RWPE1 (cell line): ENCODE results near the gene ELAC2.

Experiments used
- CTCF ChIA-PET: fragments of 350-600 bp; sonication (Branson Sonifier 250); formaldehyde crosslinking; extraction: SDS; loops from one replicate; lab custom pipeline; 2021; lab: Yijun Ruan, JAX
- POLR2A ChIA-PET: fragments of 400-600 bp; formaldehyde crosslinking; extraction: SDS; loops from one replicate; lab custom pipeline; 2020; ENCODE audit warnings: antibody characterized with exemption; ENCODE audit not compliant: low non-redundant PET; lab: Yijun Ruan, JAX
- DNase-seq: peaks from one replicate; pipeline ENCODE4 v3.0.0; 2012; ENCODE audit warnings: low spot score
- H3K27ac ChIP-seq: fragments of 450-650 bp; 2 replicates; pipeline ENCODE4 v1.5.1; 2017
- TF ChIP-seq, protein P1 (sequence below): fragments of 450-650 bp; conservative IDR thresholded peaks from 2 replicates; pipeline ENCODE4 v1.5.1; 2017; ENCODE audit warnings: low read depth, mild to moderate bottlenecking

Gene ELAC2

GRCh38 chr17:12990041-12990808 lies 27.6 kb downstream of the ELAC2 start:
- no peak for DNase-seq
- no peak overlapping the region for H3K27ac ChIP-seq
- POLR2A ChIA-PET: no interaction called here
- CTCF ChIA-PET: no interaction called here
- TF ChIP-seq, protein P1, sequence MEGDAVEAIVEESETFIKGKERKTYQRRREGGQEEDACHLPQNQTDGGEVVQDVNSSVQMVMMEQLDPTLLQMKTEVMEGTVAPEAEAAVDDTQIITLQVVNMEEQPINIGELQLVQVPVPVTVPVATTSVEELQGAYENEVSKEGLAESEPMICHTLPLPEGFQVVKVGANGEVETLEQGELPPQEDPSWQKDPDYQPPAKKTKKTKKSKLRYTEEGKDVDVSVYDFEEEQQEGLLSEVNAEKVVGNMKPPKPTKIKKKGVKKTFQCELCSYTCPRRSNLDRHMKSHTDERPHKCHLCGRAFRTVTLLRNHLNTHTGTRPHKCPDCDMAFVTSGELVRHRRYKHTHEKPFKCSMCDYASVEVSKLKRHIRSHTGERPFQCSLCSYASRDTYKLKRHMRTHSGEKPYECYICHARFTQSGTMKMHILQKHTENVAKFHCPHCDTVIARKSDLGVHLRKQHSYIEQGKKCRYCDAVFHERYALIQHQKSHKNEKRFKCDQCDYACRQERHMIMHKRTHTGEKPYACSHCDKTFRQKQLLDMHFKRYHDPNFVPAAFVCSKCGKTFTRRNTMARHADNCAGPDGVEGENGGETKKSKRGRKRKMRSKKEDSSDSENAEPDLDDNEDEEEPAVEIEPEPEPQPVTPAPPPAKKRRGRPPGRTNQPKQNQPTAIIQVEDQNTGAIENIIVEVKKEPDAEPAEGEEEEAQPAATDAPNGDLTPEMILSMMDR: no peak

GRCh38 chr17:12987120-12987519 lies 30.7 kb downstream of the ELAC2 start:
- DNase-seq: no peak
- H3K27ac ChIP-seq: no peak overlapping the region
- POLR2A ChIA-PET: interaction anchor here (0.5 kb wide), 1 partner anchor 31 kb away, joined by 3 read pairs; the partner anchor contains the start of gene ELAC2
- TF ChIP-seq, protein P1: no peak
- CTCF ChIA-PET: interaction anchor here (1.0 kb wide), 1 partner anchor 16 kb away, joined by 3 read pairs; no protein-coding TSS in a partner anchor

DNA sequence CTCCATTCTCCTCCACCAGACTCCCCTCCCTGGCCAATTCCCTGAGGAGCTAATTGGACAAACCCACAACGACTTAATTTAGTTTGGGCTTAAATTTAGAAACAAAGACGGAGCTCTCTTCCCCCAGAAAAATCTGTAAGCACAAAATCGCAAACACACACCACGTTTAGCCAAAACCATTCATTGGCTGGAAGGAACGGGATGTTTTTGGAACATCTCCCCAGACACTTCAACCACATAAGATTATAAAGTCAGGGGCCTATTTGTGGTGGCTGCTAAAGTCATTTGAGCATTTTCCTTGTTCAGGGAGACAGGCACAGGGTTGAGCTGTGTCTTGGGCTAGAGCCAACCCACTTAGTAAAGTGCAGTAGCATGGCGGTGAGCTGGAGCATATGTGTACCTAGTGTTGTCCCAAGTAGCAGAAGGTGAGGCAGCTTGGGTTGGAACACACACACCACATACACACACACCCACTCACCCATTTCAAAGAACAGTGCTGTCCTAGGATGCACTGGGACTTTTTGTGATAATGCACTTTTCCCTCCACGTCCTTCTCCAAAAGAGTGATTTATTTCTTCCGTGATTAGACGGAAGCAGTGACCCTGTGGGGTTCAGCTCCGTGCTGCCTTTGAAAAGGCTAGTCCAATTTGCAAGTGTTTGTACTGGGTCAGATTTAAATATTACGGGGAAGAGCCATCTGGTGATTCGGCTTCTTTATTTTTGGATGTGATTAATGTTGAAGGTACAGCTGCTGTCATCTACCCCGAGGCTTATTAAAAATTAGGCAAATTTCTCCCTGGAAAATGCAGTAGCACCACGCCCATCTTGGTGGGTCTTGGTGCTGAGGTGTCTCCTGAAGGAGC lies 32.2 kb downstream of the ELAC2 start:
- DNase-seq: no peak
- CTCF ChIA-PET: no interaction called here
- no peak overlapping the region for H3K27ac ChIP-seq
- POLR2A ChIA-PET: interaction anchor here (0.7 kb wide), 1 partner anchor 10 kb away, joined by 3 read pairs; no protein-coding TSS in a partner anchor
- TF ChIP-seq, protein P1: no peak

DNA sequence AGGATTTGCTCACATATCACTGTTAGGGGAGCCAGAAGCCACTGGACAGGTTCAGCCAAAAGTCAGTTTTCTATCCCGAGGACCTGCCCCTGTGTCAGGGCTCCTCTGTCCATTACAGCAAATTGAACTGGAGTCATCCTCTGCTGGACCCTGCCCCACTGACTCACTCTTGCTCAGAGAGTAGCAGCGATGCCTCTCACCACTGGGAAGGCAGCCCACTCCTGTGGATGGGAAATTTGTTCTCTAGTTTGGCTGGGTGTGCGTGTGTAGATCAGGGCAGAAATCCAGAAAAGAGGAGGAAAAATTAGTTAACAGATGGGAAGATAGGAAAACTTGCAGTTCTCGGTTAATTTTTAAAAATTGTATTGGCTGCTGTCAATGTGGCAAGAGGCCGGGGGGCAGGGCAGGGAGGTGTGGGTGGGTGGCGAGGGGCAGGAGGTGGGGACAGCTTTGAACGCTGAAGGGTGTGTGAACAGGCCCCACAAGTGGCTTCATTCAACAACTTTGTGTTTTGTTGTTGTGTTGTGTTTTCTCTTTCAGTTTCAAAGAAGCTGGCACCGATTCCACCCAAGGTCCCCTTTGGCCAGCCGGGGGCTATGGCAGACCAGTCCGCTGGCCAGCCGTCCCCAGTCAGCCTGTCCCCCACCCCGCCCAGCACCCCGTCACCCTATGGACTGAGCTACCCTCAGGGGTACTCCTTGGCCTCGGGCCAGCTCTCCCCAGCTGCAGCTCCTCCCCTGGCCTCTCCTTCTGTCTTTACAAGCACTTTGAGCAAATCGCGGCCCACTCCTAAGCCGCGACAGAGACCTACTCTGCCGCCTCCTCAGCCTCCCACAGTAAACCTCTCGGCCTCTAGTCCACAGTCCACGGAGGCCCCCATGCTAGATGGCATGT lies 33.6 kb downstream of the ELAC2 start:
- H3K27ac ChIP-seq: no peak overlapping the region
- DNase-seq: no peak
- ChIA-PET CTCF (no interaction called here), POLR2A (no interaction called here)
- TF ChIP-seq, protein P1: no peak

- POLR2A ChIA-PET: no interaction called here
- TF ChIP-seq, protein P1: no peak
- no peak overlapping the region for H3K27ac ChIP-seq
- DNase-seq: no peak
- CTCF ChIA-PET: no interaction called here
Measured at GRCh38 chr17:12982224-12982623, 35.6 kb downstream of the ELAC2 start.
